ENCODE data around the gene DCBLD2.

The DCBLD2 gene, protein sequence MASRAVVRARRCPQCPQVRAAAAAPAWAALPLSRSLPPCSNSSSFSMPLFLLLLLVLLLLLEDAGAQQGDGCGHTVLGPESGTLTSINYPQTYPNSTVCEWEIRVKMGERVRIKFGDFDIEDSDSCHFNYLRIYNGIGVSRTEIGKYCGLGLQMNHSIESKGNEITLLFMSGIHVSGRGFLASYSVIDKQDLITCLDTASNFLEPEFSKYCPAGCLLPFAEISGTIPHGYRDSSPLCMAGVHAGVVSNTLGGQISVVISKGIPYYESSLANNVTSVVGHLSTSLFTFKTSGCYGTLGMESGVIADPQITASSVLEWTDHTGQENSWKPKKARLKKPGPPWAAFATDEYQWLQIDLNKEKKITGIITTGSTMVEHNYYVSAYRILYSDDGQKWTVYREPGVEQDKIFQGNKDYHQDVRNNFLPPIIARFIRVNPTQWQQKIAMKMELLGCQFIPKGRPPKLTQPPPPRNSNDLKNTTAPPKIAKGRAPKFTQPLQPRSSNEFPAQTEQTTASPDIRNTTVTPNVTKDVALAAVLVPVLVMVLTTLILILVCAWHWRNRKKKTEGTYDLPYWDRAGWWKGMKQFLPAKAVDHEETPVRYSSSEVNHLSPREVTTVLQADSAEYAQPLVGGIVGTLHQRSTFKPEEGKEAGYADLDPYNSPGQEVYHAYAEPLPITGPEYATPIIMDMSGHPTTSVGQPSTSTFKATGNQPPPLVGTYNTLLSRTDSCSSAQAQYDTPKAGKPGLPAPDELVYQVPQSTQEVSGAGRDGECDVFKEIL

DNA sequence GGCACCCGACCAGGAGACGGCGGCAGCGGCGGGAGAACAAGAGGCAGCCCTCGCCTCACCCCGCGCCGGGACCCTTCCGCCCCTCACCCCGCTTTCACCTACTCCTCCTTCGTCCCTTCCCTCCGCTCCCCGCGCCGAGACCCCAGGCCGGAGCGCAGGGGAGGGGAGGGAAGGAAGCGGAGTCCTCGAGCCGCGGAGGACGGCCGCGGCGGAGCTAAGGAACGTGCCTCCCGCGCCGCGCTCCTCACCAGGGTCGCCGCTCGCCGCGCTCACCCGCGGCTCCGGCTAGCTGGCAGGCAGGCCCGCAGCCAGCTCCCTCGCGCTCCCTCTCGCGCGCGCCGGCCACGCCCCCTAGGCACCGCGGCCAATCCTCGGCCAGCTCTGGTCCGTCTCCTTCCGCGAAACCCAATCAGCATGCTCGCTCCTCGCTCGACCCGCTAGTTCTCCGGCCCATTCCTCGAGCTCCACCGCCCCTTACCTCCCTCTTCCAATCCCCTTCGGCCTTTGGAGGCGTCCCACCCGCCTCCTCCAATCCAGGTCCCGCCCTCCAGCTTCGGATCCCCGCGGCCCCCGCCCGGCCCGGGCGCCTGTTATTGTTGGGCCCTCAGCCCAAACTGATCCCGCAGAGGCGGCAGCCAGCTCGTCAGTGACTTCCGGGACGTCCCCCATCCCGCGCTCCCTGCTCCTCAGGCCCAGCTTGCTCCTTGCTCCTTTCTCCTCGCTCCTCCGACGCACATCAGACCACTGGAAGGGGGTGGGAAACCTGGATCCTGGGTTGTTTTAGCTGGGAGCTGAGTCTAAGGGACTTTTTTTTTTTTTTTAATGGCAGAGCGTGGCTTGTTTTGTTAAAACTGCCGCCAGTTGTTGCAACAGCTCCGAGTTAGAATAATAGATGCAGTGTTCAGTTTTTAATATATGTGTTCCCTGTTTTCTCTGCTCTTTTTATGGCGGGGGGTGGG, at the start of gene DCBLD2:
Gene DCBLD2 (minus strand): TSS at position 304 of the 959 bp plus-strand sequence. CDS start 369 bp downstream, outside the sequence.
- peak; percentile 81 to 99 (median 98) for DNase-seq

DNA sequence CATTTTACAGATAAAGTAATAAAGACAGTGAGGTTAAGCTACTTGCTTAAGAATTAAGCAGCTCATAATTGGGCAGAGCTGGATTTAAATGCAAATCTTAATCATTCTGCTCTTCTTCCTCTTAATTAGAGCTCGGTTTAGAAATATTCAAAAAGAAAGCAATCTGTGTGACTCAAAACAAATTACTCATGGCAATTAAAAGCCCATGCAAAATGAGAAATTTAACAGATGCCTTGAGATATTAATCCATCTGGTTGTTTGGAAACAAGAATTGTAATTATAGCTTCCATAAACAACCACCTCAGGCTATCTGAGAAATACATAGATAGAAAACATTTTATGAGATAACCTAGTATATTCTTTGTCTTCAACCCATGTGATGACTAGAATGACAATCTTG, 44.2 kb upstream of the DCBLD2 start:
- DNase-seq = no peak

DNA sequence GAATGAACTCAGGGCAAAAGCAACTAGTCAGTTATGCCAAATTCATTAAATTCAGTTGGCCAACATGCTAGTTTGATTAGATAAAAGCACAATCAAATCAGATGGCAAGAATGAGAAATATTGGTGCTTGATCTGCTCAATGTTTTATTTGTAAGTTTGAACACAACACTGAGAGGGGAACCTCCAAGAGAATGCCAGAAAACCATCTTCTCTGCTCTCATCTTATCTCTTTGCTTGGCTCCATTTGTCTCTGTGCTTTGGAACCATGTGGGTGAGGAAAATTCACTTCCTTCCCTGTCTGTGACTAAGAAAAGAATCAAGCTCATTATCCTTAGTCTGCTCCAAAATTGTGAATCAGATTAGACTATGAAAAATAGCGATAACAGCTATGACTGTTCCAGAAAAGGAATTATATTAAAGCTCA, 43.6 kb upstream of the DCBLD2 start:
- no peak for DNase-seq

DNA sequence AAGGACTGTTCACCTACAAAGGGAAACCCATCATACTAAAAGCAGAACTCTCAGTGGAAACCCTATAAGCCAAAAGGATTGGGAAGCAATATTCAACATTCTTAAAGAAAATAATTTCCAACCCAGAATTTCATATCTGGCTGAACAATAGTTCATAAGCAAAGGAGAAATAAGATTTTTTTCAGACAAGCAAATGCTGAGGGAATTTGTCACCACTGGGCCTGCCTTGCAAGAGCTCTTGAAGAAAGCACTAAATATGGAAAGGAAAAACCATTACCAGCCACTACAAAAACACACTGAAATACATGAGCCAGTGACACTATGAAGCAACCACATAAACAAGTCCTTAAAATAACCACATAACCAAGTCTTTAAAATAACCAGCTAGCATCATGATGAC, 28.9 kb upstream of the DCBLD2 start:
- no peak for DNase-seq

DNA sequence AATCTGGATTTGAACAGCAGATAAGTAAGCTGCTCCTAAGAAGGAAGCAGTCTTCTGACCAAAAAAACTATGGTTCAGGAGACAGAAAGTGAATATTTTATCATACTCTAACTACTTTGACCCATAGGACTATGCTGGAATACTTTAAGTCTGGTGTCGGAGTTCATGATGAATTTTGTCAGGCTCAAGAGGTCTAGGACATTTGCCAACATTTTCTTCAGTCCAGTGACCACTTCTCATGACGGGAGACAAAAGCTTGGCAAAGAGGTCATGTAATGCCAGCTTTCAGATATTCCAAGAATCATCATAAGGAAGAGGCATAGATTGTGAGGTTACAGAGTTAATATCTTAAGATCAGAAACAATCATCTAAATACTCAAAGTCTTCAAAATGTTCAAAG, 20.5 kb upstream of the DCBLD2 start:
- no peak for DNase-seq

DNA sequence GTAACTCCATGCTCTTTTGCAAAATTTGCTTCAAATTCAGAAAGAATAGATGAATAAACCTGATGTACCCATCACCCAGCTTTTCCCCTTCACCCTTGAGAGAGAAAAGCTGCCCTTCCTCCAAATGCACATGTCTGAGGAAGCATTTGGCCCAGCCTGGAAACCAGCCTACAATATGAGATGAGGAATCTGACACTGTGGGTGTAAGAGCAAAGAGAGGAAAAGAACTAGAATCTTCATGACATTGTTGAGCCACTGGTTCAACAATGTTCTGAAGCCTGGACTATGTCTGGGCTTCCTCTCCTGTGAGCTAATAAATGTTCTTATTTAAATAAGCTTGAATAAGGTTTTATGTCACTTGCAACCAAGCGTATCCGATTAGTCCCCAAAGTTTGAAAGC, 18.7 kb upstream of the DCBLD2 start:
- DNase-seq = no peak

DNA sequence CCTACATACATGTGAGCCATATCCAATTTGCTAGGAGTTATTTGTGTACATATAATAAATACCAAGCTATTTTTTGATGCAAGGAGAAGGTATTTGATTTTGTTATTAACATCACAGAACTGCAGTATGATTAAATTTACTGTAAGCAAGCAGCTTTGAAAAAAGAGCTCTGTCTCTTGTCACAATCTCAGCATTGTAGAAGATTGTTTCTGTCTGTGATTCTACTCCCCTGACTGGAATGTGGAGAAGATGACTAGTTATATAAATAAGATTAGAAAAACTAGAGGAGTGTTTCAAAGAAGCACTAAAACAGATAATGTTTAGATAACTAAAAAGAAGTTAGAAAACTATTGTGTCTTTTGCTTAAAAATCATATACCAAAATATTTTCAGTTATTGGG, 17.1 kb upstream of the DCBLD2 start:
- no peak for DNase-seq

DNA sequence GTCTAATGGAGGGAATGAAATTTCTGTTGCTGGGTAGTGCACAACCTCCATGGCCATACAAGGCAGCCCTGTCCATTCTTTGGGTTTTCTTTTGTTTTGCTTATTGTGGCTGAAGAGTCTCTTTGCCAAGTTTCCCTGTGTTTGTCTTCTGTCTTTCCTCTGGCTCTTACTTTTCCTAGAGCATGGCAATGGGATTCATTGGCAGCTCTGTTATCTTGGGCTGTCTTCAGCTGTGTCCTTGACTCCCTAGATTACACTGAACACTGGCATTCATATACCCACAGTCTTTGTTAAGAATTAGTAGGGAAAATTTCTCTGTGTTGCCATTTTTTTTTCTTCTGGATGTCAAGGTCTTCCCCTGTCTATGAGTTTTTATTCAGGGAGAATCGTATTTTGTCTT, 16.1 kb upstream of the DCBLD2 start:
- DNase-seq = no peak

DNA sequence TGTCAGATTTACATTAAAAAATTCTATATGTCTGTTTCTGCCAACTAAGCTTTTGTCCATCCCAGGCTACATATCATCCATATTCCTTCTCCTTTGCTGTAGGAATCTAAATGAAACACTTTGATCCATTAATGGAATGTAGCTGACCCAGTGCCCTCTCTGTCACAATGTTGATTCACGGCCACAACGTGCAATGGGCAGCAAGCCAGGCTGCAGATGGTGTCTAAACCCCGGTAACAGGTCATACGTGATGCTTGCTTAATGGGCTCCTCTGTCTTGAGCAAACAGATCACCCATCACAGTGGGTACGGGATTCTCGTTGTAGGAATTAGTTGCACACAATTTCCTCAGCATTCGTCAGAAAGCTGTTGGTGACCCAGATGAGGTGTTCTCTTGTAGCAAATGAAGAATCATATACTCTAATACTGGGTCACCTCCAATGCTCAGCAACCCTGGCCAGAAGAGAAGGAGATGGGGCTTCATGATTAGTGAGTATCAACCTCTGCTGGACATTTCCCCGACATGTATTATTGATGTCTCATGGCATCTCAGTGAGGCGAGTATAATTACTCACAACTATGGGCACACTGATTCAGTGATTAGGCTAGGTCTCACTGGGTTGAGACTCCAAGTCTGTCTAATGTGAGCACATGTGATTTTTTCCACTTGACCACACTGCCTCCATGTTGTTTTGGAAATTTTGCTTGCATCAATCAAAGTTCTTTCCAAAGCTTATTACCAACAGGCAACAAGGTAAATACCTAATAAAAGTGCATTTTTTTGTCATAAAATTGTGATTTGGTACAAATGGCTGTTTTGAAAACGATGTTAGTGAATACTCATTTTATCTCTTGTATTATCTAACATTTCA, 12.9 kb upstream of the DCBLD2 start:
- DNase-seq = no peak

DNA sequence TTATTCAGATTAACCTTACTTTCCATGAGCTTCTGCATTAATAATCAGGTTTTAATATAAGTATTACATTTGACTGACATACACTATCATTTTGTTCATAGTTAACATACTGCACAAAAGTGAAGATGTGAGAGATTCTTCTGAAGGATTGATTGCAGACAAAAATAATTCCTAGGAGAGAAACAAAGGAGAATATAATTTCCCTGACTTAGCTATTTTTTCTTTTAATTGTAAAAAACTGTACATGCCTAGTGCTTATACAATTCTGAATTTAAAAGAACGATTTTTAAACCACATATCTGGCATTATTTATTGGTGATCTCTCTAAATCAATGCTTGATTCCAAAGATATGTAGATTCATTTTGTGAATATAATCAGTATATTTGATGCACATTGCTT, 11.0 kb upstream of the DCBLD2 start:
- DNase-seq = no peak

DNA sequence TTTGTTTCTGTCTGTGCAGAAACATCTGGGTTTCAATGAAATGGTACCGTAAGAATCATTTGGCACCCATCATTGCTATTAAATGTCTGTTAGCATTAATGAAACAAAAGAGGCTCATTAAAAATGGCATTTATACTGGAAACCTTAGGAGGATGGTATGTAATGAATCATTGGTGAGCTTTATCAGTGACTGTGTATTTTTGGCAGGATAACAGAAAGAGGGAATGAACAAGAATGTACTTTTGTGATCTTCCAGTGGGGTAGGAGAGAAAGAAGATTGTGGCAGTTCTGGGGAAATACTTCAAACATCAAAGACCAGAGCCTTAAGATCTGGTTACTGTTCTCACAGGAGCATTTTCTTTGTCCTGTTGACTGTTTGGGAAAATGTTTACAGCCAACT, 4.7 kb upstream of the DCBLD2 start:
- no peak for DNase-seq

DNA sequence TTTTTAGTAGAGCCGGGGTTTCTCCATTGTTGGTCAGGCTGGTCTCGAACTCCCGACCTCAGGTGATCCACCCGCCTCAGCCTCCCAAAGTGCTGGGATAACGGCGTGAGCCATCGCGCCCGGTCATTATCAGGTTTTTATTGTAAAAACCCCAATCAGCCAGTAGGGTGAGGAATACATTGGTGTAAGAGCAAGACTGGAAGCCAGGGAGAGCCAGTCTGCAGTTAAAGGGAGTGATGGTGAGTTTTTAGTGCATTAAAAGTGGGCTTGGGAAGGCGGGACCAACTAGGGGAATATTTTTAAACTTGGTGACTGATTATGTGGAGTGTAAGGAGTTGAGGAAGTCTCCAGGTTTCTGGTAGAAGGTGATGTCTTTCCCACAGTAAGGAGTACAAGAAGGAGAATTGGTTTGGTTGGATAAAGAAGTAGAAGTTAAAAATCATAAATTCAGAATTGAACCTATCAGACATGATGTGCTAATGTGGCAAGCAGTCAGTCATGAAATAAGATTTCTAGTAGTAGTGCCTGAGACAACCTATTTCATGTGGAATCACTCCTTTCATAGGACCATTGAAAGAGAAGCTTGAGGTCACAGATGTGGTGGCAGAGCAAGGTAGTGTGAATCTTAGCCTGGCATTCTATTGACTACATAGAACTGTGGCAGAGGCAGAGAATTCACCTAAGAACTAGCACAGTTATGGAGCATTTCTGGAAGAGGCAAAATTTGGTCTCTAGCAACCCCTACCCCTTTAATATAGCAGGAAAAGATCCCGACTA, 2.4 kb upstream of the DCBLD2 start:
- DNase-seq = no peak

DNA sequence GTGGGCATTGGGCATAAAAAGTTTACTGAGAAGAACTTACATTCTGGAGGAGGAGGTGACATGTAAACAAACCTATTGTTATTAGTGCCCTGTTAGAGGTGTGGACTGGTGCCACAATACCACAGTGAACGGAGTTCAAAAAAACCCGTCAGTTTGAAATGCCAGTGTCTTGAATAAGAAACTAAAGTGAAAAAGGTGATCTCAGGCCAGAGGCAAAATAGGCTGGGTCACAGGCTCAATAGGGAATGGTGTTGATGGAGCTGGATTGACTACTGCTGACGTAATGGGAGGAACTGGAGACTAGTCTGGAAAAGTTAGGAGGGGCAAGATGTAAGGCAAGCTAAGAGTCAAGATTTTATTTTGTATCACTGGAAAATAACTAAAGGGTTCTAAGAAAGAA, 1.6 kb upstream of the DCBLD2 start:
- no peak for DNase-seq

DNA sequence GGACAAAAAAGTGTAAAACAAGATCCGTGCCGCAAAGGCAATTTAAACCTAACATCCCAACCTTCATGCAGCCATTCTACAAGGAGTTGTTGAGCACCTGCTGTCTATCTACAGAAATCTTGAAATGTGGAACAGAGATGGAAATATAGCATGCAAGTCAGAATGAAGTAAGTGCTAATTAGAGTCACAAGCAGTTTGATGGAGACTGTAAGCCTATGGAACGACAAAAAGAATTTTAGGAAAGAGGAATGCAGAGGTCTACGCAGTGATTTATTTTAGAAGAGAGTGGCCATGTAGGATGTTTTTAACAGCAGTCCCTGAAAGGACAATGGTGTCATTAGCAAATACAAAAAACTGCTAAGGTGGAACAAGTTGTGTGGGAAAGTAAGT, 851 bp upstream of the DCBLD2 start:
- DNase-seq = no peak

DNA sequence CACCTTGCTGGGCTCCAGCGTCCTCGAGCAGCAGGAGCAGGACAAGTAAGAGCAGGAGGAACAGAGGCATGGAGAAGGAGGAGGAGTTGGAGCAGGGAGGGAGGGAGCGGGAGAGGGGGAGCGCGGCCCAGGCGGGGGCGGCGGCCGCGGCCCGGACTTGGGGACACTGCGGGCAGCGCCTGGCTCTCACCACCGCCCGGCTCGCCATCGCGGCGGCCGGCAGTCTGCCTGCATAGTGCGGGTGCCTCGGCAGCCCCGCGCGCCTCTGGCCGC, 440 bp downstream of the DCBLD2 start:
- peak in 41 of 56 donors; percentile 2 to 69 (median 43) for DNase-seq

DNA sequence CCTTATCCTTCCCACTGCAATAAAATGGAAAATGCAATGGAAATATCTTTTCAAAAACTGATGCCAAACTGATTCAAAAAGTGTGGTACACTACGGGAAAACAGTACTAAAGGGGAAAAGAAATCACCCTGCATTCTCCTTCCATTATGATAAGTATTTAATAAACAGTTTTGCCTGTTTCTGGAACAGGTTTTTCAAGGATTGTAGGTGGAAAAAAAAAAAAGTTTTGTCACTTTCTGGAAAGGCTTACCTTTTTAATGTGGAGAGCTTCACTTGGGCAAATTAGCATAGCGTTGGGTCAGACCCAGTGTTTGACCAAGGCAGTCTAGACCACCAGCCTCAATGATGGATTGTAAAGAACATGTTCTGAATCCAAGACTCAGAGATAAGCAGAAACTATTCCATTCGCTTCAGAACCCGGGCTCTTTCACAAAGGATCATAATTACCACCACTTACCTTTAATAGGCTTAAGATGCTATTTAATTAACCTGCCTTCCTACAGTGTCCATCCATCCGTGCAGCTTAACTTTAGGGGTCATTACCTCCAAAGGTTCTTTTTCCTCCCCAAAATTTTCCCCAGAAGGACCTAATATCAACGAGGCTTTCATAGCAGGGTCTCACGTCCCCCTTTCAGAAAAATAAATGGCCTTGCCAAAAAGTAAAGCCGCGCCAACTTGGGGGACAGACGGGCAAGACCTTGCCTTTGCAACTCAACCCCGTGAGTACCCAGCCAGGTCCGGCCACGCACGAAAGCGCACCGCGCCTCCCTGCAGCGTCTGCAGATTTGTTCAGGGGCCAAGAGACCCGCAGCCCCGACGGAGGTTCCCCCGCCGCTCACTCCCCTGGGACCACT, 1.0 kb downstream of the DCBLD2 start:
- peak in 3 of 56 donors; percentile 26 to 37 (median 33) for DNase-seq

DNA sequence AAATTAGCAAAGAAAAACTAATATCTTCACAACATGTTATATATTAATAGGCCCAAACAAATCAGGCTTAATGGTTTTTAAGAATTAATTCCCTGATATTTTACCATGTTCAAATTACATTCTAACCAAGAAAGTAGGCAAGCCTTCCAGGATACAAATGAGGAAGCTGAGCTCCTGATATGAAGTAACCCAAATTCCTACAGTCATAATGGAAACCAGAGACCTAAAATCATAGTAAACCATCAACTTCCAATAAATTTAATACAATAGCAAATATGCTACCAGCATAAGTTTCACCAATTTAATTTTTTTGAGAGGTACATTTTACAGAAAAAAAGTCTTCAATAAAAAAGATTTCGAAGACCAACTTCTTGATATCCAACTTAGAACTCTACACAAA, 3.8 kb downstream of the DCBLD2 start:
- no peak for DNase-seq

DNA sequence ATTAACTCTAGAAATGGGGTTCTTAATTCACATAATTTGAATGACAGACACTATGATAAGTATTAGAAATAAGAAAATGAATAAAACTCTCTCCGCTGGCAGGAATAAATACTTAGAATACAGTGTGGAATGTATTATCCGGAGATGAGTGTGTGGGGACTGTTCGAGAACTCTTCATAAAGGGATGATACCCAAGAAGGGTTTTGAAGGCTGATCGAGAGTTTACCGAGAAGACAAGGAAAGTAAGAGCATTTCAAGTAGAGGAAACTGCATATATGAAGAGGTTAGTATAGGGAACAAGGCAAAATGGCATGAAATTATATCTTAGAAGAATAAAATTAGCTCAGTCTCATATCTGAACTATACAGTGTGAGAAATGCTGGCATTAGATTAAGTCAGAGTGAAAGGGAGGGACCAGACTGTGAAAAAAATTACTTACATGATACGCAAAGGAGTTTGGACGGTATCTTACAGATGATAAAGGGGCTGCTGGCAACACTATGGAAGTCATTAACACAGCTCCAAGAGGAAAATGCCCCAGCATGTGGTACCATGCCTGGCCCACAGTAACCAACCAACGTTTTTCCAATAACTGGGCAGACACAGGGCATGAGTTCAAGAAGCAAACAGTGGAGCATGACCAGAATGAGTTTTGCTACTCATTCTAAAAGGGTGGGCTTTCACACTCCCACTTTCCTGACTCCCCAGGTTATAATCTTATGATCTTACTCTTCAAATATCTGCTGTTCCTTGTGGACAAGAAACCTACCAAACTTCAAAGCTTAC, 6.5 kb downstream of the DCBLD2 start:
- no peak for DNase-seq
